Large intestine (tissue), 1 donor: ENCODE measurements around the gene HS6ST2. TPM values are rescaled to one million over a fixed set of nuclear protein-coding genes. Genes with fewer than 3 reads are reported as not detected.

ENCODE experiments used
- polyA plus RNA-seq: library from polyadenylated mRNA; unstranded; fragments of 120-200 nt; gene quantifications from one replicate; pipeline ENCODE4 v1.2.1, GENCODE V29; 2013

HS6ST2 gene
- polyA plus RNA-seq, 1 donor = 0.97 TPM

Other genes starting within 250 kb of the HS6ST2 start
- gene USP26, start 138.5 kb upstream of the HS6ST2 start, polyA plus RNA-seq = not detected